ENCODE data around the gene RHD. TPM values are rescaled to one million over a fixed set of nuclear protein-coding genes. Genes with fewer than 3 reads are reported as not detected.

The RHD gene
- total and polyA plus RNA-seq, 10 of the 15 experiments (the other 5 are each of a cell fraction or from before 2014, with no cell fraction given), result 0.02 to 0.34 (median 0.18) TPM; not detected in 6

DNA sequence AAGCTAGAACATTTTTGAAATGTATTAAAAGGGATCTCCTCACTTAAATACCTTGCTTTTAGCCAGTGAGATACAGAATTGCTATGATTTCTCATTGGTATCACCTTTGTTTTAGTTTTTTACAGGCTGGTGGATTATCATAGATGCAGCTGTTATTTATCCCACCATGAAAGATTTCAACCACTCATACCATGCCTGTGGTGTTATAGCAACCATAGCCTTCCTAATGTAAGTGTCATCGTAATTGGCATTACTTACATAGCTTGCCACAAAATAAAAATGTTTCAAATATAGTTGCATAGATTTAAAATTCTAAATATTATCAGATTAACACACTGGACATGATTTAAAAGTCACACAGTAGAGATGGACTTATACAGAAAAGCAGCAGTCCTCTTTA, 70.5 kb downstream of the RHD start:
- no peak overlapping the region for H3K4me2 ChIP-seq (ENCODE audit: control insufficient read depth, insufficient read depth)
- in situ Hi-C loops (cut with MboI), result loop anchor here (5.0 kb wide), 1 partner anchor 86 kb away; no protein-coding TSS in a partner anchor
- intact Hi-C loops (cut with micrococcal nuclease; ENCODE audit: unreplicated experiment), result no loop called here
- TF ChIP-seq CBFB (IDR thresholded peaks at IDR 0.05; ENCODE audit: low read depth) (no peak), RFX5 (IDR thresholded peaks at IDR 0.05; ENCODE audit: low read depth, low read length) (no peak), GABPA (IDR thresholded peaks at IDR 0.05; ENCODE audit: low read depth) (no peak), CREB1 (IDR thresholded peaks at IDR 0.05; ENCODE audit: low read depth) (no peak), MEF2B (IDR thresholded peaks at IDR 0.05; ENCODE audit: partially characterized antibody, poor library complexity, severe bottlenecking) (no peak)
- TF ChIP-seq, protein P1, sequence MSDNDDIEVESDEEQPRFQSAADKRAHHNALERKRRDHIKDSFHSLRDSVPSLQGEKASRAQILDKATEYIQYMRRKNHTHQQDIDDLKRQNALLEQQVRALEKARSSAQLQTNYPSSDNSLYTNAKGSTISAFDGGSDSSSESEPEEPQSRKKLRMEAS (IDR thresholded peaks at IDR 0.05; ENCODE audit: low read depth, low read length), result no peak
- BruUV-seq (replicated peaks), result TSS peak; percentile 0
- H3K4me1 ChIP-seq (ENCODE audit: control insufficient read depth, insufficient read depth, low read length), result no peaks in the 10 kb centered on the region
- no peak for ATAC-seq
- H2AFZ ChIP-seq (ENCODE audit: control insufficient read depth, low read depth, low read length), result no peak overlapping the region
- FAIRE-seq, result no peak
- ChIA-PET POLR2A (interaction anchor here (0.6 to 1.3 kb wide), 5 partner anchors 12 to 110 kb away, joined by 3 to 6 read pairs (median 4); partner anchors contain the start of gene RSRP1), RAD21 (ENCODE audit: unreplicated experiment) (no interaction called here), CTCF (no interaction called here), SMC1A (ENCODE audit: uncharacterized antibody, unreplicated experiment) (interaction anchor here (0.8 to 1.5 kb wide), 4 partner anchors 9 to 952 kb away, joined by 3 to 4 read pairs (median 3); no protein-coding TSS in a partner anchor)
- 50% methylated on average over 1 of the region's 1 CpG for WGBS (ENCODE audit: insufficient coverage, insufficient replicate concordance, low lambda C conversion rate, missing lambda C conversion rate)
- no peak for DNase-seq (ENCODE audit: low read depth, low spot score)
- no peaks in the 10 kb centered on the region for H3K27me3 ChIP-seq (replicated peaks in 1 of 2; ENCODE audit: control insufficient read depth in 2 of 2, insufficient read depth in 2 of 2, low read length in 1 of 2)
- H3K36me3 ChIP-seq (ENCODE audit: control insufficient read depth in 2 of 2, insufficient read depth in 2 of 2, low read length in 1 of 2), result peaks cover 4 to 16% of the 10 kb centered on the region in 2 experiments
- H3K9me3 ChIP-seq (replicated peaks; ENCODE audit: control insufficient read depth, insufficient read depth, low read length), result no peaks in the 10 kb centered on the region
- no peaks in the 10 kb centered on the region for H4K20me1 ChIP-seq (ENCODE audit: control insufficient read depth, insufficient read depth)
- peaks cover 51% of the 10 kb centered on the region for H3K79me2 ChIP-seq (ENCODE audit: control insufficient read depth, insufficient read depth, low read length)
- no peak overlapping the region for H3K9ac ChIP-seq (ENCODE audit: control insufficient read depth, insufficient read depth, low read length)
- no peak overlapping the region for H3K27ac ChIP-seq (ENCODE audit: control insufficient read depth, insufficient read depth)
- H3K4me3 ChIP-seq, result no peak overlapping the region

DNA sequence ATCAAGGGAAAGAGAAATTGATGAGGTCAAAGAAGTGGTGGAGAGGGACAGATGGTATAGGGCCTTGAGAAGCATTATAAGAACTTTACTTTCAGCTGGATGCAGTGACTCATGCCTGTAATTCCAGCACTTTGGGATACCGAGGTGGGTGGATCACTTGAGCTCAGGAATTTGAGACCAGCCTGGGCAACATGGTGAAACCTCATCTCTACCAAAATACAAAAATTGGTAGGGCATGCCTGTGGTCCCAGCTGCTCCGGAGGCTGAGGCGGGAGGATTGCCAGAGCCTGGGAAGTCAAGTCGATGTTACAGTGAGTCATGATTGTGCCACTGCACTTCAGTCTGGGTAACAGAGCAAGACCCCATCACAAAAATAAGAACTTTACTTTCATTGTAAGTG, 71.6 kb downstream of the RHD start:
- no peak for TF ChIP-seq CHD4 (IDR thresholded peaks at IDR 0.05)
- TF ChIP-seq PML (IDR thresholded peaks at IDR 0.05; ENCODE audit: low read length), result no peak
- TF ChIP-seq JUND (IDR thresholded peaks at IDR 0.05; ENCODE audit: low read depth, low read length), result no peak
- TF ChIP-seq TCF3 (IDR thresholded peaks at IDR 0.05; ENCODE audit: borderline replicate concordance, insufficient read depth, low read depth, low read length), result no peak
- no peak for TF ChIP-seq SMAD5 (IDR thresholded peaks at IDR 0.05; ENCODE audit: low read depth)
- TF ChIP-seq CBX3 (IDR thresholded peaks at IDR 0.05; ENCODE audit: borderline replicate concordance, low read depth), result no peak
- no peak for TF ChIP-seq RCOR1 (conservative IDR thresholded peaks at IDR 0.05; ENCODE audit: low read depth, low read length)
- ChIA-PET RAD21 (ENCODE audit: unreplicated experiment) (no interaction called here), SMC1A (ENCODE audit: uncharacterized antibody, unreplicated experiment) (interaction anchor here (1.5 kb wide), 1 partner anchor 8 kb away, joined by 4 read pairs; no protein-coding TSS in a partner anchor), CTCF (no interaction called here), POLR2A (no interaction called here)
- no peak overlapping the region for H3K4me3 ChIP-seq
- peaks cover 44% of the 10 kb centered on the region for H3K79me2 ChIP-seq (ENCODE audit: control insufficient read depth, insufficient read depth, low read length)
- WGBS (ENCODE audit: insufficient coverage, insufficient replicate concordance, low lambda C conversion rate, missing lambda C conversion rate), result 100% methylated on average over 4 of the region's 4 CpGs
- H2AFZ ChIP-seq (ENCODE audit: control insufficient read depth, low read depth, low read length), result no peak overlapping the region
- H3K9ac ChIP-seq (ENCODE audit: control insufficient read depth, insufficient read depth, low read length), result no peak overlapping the region
- no peaks in the 10 kb centered on the region for H3K9me3 ChIP-seq (replicated peaks; ENCODE audit: control insufficient read depth, insufficient read depth, low read length)
- BruUV-seq (replicated peaks), result no TSS peak
- H3K4me2 ChIP-seq (ENCODE audit: control insufficient read depth, insufficient read depth), result no peak overlapping the region
- no peak for ATAC-seq
- no peak for DNase-seq (ENCODE audit: low read depth, low spot score)
- intact Hi-C loops (cut with micrococcal nuclease; ENCODE audit: unreplicated experiment), result no loop called here
- no peaks in the 10 kb centered on the region for H3K27me3 ChIP-seq (replicated peaks in 1 of 2; ENCODE audit: control insufficient read depth in 2 of 2, insufficient read depth in 2 of 2, low read length in 1 of 2)
- peaks cover 4 to 16% of the 10 kb centered on the region in 2 experiments for H3K36me3 ChIP-seq (ENCODE audit: control insufficient read depth in 2 of 2, insufficient read depth in 2 of 2, low read length in 1 of 2)
- H4K20me1 ChIP-seq (ENCODE audit: control insufficient read depth, insufficient read depth), result no peaks in the 10 kb centered on the region
- FAIRE-seq, result no peak
- in situ Hi-C loops (cut with MboI), result loop anchor here (5.0 kb wide), 1 partner anchor 87 kb away; no protein-coding TSS in a partner anchor
- no peak overlapping the region for H3K27ac ChIP-seq (ENCODE audit: control insufficient read depth, insufficient read depth)
- H3K4me1 ChIP-seq (ENCODE audit: control insufficient read depth, insufficient read depth, low read length), result no peaks in the 10 kb centered on the region
